KG1 (cell line): ENCODE data around the gene SH3BP5L.

ENCODE experiments used
- DNase-seq: peaks from one replicate; lab custom pipeline; 2025; lab: John Stamatoyannopoulos, UW

The SH3BP5L gene

GRCh38 chr1:248825909-248826760 is at the start of gene SH3BP5L:
TSS of gene SH3BP5L (minus strand) at chr1:248825915. CDS start at chr1:248824935, 980 bp downstream.
- peak; percentile 96 for DNase-seq

DNA sequence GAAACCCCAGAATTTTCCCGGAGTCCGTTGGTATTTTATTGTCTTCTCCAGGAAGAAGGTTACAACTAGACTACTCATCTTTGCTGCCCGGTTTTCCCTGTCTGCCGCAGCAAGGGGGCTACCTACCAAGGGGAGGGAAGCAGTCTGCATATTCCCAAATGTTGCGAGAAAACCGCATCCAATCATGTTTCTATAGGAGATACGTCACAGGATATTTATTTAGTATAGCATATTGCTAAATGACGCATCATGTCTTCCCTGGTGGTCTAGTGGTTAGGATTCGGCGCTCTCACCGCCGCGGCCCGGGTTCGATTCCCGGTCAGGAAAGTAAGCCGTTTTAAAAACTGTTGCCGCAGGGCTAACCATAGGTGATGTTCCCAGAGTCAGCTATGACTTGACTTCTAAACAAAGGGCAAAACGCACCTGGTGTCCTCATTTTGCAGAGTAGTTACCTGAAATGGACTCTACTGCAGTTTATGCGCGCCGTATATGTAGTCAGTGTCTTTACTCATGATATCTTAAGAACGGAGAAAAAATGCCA is 48.3 kb upstream of the SH3BP5L start:
- DNase-seq = peak; percentile 95

- DNase-seq = peak; percentile 96
Observed at GRCh38 chr1:248873409-248873992, 47.8 kb upstream of the SH3BP5L start.

GRCh38 chr1:248872752-248873408 is 47.2 kb upstream of the SH3BP5L start:
- DNase-seq = peak; percentile 84

- DNase-seq = no peak
Observed at GRCh38 chr1:248871837-248872401, 46.2 kb upstream of the SH3BP5L start.

DNA sequence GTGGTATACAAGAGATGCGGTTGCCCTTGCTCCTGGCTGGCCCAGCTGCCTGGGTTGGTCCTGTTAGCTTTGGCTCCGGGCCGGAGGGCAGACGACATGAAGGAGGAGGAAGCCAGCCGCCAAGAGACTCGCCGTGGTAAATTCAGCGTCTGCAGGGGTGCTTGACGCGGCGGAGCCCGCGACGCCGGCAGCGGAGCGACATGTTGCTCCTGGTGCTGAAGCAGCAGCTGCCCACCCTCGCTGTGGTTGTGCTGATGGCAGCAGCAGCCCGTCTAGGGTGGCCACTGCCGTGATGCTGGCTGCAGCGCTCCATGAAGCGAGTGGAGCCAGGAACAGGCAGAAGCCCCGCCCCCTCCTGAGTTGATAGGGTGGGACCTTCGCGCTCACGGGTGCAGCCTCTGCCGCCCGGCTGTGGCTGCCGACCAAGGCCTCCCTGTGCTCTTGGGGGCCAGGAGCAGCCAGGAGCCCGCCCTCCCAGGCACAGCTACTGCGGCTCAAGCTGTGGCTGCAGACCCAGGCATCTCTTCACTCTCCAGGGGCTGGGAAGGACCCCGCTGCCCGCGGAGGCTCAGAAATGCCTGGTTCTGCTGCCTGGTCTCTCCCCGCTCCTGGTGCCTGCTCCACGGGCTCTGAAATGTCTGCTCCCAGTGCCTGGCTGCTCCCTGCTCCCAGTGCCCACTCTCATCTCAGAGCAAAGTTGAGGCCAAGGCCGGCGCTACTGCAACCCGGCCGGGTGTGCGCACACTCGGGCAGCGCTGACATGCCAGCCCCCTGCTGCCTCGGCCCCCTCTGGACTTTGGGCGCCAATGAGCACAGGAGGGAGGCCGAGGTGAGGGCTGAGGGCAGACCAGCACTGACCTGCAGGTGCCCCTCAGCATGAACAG is 37.5 kb upstream of the SH3BP5L start:
- peak; percentile 14 for DNase-seq

DNA sequence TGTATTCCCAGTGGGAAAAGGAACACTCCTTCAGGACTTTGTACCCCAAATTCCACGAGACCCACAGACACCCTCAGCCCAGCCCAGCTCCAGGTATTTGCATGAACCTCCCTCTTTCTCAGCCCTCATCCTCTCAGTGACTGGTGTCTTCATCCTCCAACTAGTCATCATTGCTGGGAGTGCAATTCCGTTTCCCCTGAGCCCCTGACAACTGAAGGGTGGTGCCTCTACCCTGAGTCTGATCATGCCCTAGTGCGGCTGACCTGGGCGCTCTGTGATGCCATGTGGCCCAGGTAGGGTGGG is 36.9 kb upstream of the SH3BP5L start:
- DNase-seq = no peak

- no peak for DNase-seq
Observed at GRCh38 chr1:248861616-248862015, 35.9 kb upstream of the SH3BP5L start.

- DNase-seq = no peak
Observed at GRCh38 chr1:248860007-248860406, 34.3 kb upstream of the SH3BP5L start.

GRCh38 chr1:248858891-248859889 is 33.5 kb upstream of the SH3BP5L start, which contains the start of gene ZNF692:
TSS of gene ZNF692 (minus strand) at chr1:248859085. CDS start at chr1:248858309, 776 bp downstream.
- DNase-seq = peak; percentile 95

- peak; percentile 95 for DNase-seq
Observed at GRCh38 chr1:248858096-248858890, 32.6 kb upstream of the SH3BP5L start.

GRCh38 chr1:248857749-248858095 is 32.0 kb upstream of the SH3BP5L start:
- no peak for DNase-seq

GRCh38 chr1:248857201-248857600 is 31.5 kb upstream of the SH3BP5L start:
- no peak for DNase-seq

GRCh38 chr1:248856176-248856575 is 30.5 kb upstream of the SH3BP5L start:
- DNase-seq = no peak

- DNase-seq = no peak
Observed at GRCh38 chr1:248855580-248855979, 29.9 kb upstream of the SH3BP5L start.

DNA sequence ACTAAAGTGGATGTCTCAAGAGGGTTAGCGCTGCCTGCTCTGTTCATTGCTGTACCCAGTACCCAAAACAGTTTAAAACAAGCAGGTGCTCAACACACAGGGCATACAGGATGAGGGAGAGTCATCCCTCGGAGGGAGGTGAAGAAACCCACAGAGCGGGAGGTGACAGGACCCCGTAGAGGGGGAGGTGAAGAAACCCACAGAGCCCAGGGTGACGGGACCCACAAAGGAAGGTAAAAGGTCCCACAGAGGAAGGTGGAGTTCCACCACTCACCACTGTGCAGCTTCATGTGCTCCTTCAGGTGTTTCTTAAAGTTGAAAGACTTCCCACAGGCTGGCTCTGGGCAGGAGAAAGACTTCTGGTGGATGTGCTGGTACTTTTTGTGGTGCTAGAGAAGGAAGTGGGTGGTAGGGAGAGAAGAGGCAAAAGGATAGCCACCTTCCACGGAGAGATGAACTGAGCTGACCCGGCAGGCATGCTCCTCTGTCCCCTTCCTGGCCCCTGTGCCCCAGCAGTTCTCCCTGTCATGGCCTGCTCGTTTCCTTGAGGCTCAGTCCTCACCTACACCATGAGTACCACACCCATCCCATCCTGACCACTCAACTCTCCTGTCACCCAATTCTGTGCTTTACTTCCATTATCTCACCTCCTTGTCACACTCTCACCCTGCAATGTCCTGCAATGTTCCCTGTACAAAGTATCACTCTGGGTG is 28.1 kb upstream of the SH3BP5L start:
- DNase-seq = no peak

DNA sequence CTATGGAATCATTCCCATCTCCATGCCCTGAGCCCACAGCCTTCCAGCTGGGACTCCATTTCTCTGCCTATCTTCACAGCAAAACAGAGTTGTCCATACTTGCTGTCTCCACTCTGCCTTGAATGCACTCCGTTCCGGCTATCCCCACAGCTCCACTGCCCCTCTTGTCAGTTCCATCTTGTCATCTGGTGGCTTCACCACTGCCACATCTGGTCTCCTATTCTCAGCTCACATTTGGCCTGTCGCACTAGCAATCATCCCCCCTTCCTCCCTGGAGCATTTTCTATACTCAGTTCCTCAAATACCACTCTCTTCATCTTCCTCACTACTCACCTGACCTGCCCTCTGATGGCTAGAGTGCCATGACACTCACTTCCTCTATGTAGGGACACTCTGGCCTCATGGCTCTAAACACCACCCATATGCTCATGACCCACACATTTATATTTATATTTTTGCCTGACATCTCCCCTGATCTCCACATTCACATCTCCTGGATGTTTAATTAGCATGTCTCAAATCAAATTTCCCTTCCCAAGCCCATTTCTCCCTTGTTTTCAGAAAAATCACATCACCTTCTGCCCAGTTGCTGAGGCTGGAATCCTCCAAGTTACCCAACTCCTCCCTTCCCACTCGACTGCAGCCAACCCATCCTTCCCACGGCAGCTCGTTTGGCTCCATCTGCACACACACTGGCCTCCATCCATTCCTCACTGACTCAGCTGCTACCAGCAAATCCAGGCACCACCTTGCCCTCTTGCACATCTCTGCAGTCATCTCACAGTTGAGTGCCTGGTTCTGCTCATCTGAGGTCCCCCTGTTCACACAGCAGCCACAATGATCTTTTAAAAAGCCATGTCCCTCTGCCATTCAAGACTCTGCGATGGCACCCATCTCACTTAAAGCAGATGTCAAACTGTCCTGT is 27.0 kb upstream of the SH3BP5L start:
- DNase-seq = no peak

- no peak for DNase-seq
Observed at GRCh38 chr1:248851390-248851789, 25.7 kb upstream of the SH3BP5L start.
